GM12878 (cell line): Measurements from ENCODE around the gene CADM3. TPM values are rescaled to one million over a fixed set of nuclear protein-coding genes. Genes with fewer than 3 reads are reported as not detected.

Experiments
- ATAC-seq: fragments of 200-7000 bp; cut with Tn5 transposase; 3 replicates; pipeline ENCODE4 v1.9.1; 2020; ENCODE audit warnings: mild to moderate bottlenecking, moderate library complexity
- BruUV-seq: library from RNA; stranded (reverse); fragments of 400-500 nt; replicated peaks from 2 replicates; lab custom pipeline; 2021; lab: Mats Ljungman, UMichigan
- CTCF ChIA-PET: fragments of 300-600 bp; sonication (Branson Sonifier 250); formaldehyde crosslinking; extraction: SDS; loops from one replicate; lab custom pipeline; 2021; ENCODE audit warnings: inconsistent platforms; lab: Yijun Ruan, JAX
- POLR2A ChIA-PET: fragments of 350-600 bp; formaldehyde crosslinking; extraction: SDS; loops from one replicate; lab custom pipeline; 2021; ENCODE audit warnings: inconsistent platforms; lab: Charles Lee
- RAD21 ChIA-PET: fragments of 300-600 bp; sonication (Branson Sonifier 250); formaldehyde crosslinking; loops from one replicate; lab custom pipeline; 2023; ENCODE audit warnings: antibody characterized with exemption; ENCODE audit not compliant: unreplicated experiment; lab: Charles Lee
- SMC1A ChIA-PET: fragments of 300-600 bp; sonication (Branson Sonifier 250); formaldehyde crosslinking; loops from one replicate; lab custom pipeline; 2023; ENCODE audit not compliant: unreplicated experiment, uncharacterized antibody; lab: Charles Lee
- DNase-seq: peaks from one replicate; pipeline ENCODE4 v3.0.0-alpha.2; 2011; ENCODE audit warnings: low read depth, low spot score
- FAIRE-seq: peaks from 3 replicates; lab custom pipeline; 2011; peaks lifted over from hg19 to GRCh38; lab: Jason Lieb, UNC
- H2AFZ ChIP-seq: 2 replicates; pipeline ENCODE4 v1.6.0; 2011; ENCODE audit warnings: low read depth, low read length, control low read depth; ENCODE audit not compliant: control insufficient read depth
- H3K27ac ChIP-seq: 2 replicates; pipeline ENCODE4 v1.5.1; 2011; ENCODE audit warnings: control low read depth; ENCODE audit not compliant: control insufficient read depth, insufficient read depth
- H3K27me3 ChIP-seq, 2 experiments: replicated peaks in 1 of 2; 2 replicates each; pipeline versions ENCODE4 v1.6.0 to v1.6.1; 2011; ENCODE audit warnings: low read length in 1 of 2; ENCODE audit not compliant: control insufficient read depth in 2 of 2, insufficient read depth in 2 of 2
- H3K36me3 ChIP-seq, 2 experiments: 2 replicates each; pipeline ENCODE4 v1.5.1; 2011; ENCODE audit warnings: low read length in 1 of 2; ENCODE audit not compliant: control insufficient read depth in 2 of 2, insufficient read depth in 2 of 2
- H3K4me1 ChIP-seq: 2 replicates; pipeline ENCODE4 v1.6.1; 2011; ENCODE audit warnings: mild to moderate bottlenecking, low read length, moderate library complexity, mixed read lengths; ENCODE audit not compliant: control insufficient read depth, insufficient read depth
- H3K4me2 ChIP-seq: 2 replicates; pipeline ENCODE4 v1.6.0; 2011; ENCODE audit warnings: control low read depth; ENCODE audit not compliant: control insufficient read depth, insufficient read depth
- H3K4me3 ChIP-seq: fragments of 200-600 bp; sonication (generic); 2 replicates; pipeline ENCODE4 v1.5.1; 2016
- H3K79me2 ChIP-seq: 2 replicates; pipeline ENCODE4 v1.6.0; 2011; ENCODE audit warnings: low read length; ENCODE audit not compliant: control insufficient read depth, insufficient read depth
- H3K9ac ChIP-seq: 2 replicates; pipeline ENCODE4 v1.8.0; 2011; ENCODE audit warnings: low read length, control low read depth, mixed read lengths; ENCODE audit not compliant: control insufficient read depth, insufficient read depth
- H3K9me3 ChIP-seq: replicated peaks from 3 replicates; pipeline ENCODE4 v1.5.1; 2011; ENCODE audit warnings: mild to moderate bottlenecking, low read length; ENCODE audit not compliant: control insufficient read depth, insufficient read depth
- H4K20me1 ChIP-seq: 2 replicates; pipeline ENCODE4 v1.6.0; 2011; ENCODE audit not compliant: control insufficient read depth, insufficient read depth
- ASH2L ChIP-seq: fragments of 300-600, 200-600 bp; sonication (generic); IDR thresholded peaks from 2 replicates; pipeline ENCODE4 v1.6.1; 2017; ENCODE audit warnings: low read depth, mild to moderate bottlenecking, borderline replicate concordance
- CBX5 ChIP-seq: sonication (generic); IDR thresholded peaks from 2 replicates; pipeline ENCODE4 v1.6.1; 2016; ENCODE audit warnings: low read depth, moderate library complexity, mild to moderate bottlenecking, inconsistent platforms
- CHD4 ChIP-seq: fragments of 200-600 bp; sonication (generic); IDR thresholded peaks from 2 replicates; pipeline ENCODE4 v1.6.1; 2016; ENCODE audit warnings: mild to moderate bottlenecking
- EP300 ChIP-seq, 2 experiments: fragments of 150-350 bp in 1 of 2; IDR thresholded peaks; 2 replicates each; pipeline ENCODE4 v1.6.1; 2011 to 2012; ENCODE audit warnings: low read depth in 2 of 2, low read length in 2 of 2, borderline replicate concordance in 1 of 2, improper control_type of control experiment in 1 of 2, inconsistent platforms in 1 of 2; ENCODE audit not compliant: control insufficient read depth in 1 of 2
- ESRRA ChIP-seq: IDR thresholded peaks from 2 replicates; pipeline ENCODE4 v1.6.1; 2012; ENCODE audit warnings: mild to moderate bottlenecking, low read length, improper control_type of control experiment
- IRF5 ChIP-seq: fragments of 450-650 bp; IDR thresholded peaks from 2 replicates; pipeline ENCODE4 v1.6.1; 2017; ENCODE audit warnings: borderline replicate concordance
- NFIC ChIP-seq: IDR thresholded peaks from 2 replicates; pipeline ENCODE4 v1.6.1; 2012; ENCODE audit warnings: low read depth, mild to moderate bottlenecking, inconsistent platforms, low read length, moderate library complexity
- PML ChIP-seq: IDR thresholded peaks from 2 replicates; pipeline ENCODE4 v1.6.1; 2012; ENCODE audit warnings: low read length, inconsistent platforms
- POU2F2 ChIP-seq: IDR thresholded peaks from 3 replicates; pipeline ENCODE4 v1.6.1; 2011; ENCODE audit warnings: low read depth, mild to moderate bottlenecking, low read length, borderline replicate concordance
- STAT1 ChIP-seq: fragments of 450-650 bp; conservative IDR thresholded peaks from 2 replicates; pipeline ENCODE4 v1.6.1; 2014; ENCODE audit warnings: antibody characterized with exemption, mild to moderate bottlenecking
- TCF3 ChIP-seq: IDR thresholded peaks from 2 replicates; pipeline ENCODE4 v1.6.1; 2012; ENCODE audit warnings: low read depth, mild to moderate bottlenecking, low read length, borderline replicate concordance; ENCODE audit not compliant: insufficient read depth
- USF1 ChIP-seq: IDR thresholded peaks from 2 replicates; pipeline ENCODE4 v1.6.1; 2011; ENCODE audit warnings: borderline replicate concordance, low read depth, mild to moderate bottlenecking, moderate library complexity, mixed read lengths, low read length; ENCODE audit not compliant: insufficient read depth; ENCODE audit errors: extremely low read length
- ZBED1 ChIP-seq: IDR thresholded peaks from 2 replicates; pipeline ENCODE4 v1.6.1; 2016; ENCODE audit warnings: borderline replicate concordance
- ZNF687 ChIP-seq: fragments of 450-650 bp; IDR thresholded peaks from 2 replicates; pipeline ENCODE4 v1.6.1; 2017; ENCODE audit warnings: mild to moderate bottlenecking, moderate library complexity
- WGBS: methylation state at CpG from one replicate; pipeline ENCODE4 v1.1.6; 2016; ENCODE audit warnings: low lambda C conversion rate; ENCODE audit not compliant: insufficient replicate concordance, insufficient coverage; ENCODE audit errors: missing lambda C conversion rate; 5-methylcytosine and 5-hydroxymethylcytosine counted together
- in situ Hi-C: fragments of 300-500 bp; cut with MboI; formaldehyde crosslinking; loops from 9 replicates; pipeline ENCODE4 v1.14.3; 2018; ENCODE audit warnings: mixed read lengths
- intact Hi-C: fragments of 100-400 bp; cut with micrococcal nuclease; formaldehyde crosslinking; loops from one replicate; pipeline ENCODE4 v1.14.2; 2022; ENCODE audit not compliant: unreplicated experiment
- polyA plus RNA-seq, 11 experiments: library from polyadenylated mRNA; depleted of rRNA in 4 of 11; unstranded in 6 of 11; stranded (reverse) in 5 of 11; fragments of >200 nt; fragmentation: Nextera tagmentation in 4 of 11; fragmentation: Illumina TruSeq in 1 of 11; extraction: Ambion mirVana in 4 of 11; extraction: Trizol in 1 of 11; gene quantifications; 1 replicate in 1 of 11; 2 replicates in 10 of 11; pipeline versions ENCODE4 v1.2.1 to v1.2.3, GENCODE V29; 2011 to 2016; ENCODE audit warnings: inconsistent platforms in 2 of 11, missing spikeins in 2 of 11, low read depth in 1 of 11
- total RNA-seq, 4 experiments: library from RNA; depleted of rRNA in 3 of 4; stranded (reverse); fragments of >200 nt in 3 of 4; fragmentation: Illumina TruSeq in 1 of 4; extraction: Trizol in 1 of 4; gene quantifications; 2 replicates each; pipeline versions ENCODE4 v1.2.1 to v1.2.3, GENCODE V29; 2013 to 2021

CADM3 gene
- total and polyA plus RNA-seq, 10 of the 15 experiments (the other 5 are each of a cell fraction or from before 2014, with no cell fraction given), result 0.04 to 0.37 TPM; not detected in 8

GRCh38 chr1:159209061-159209460 lies 37.6 kb downstream of the CADM3 start:
- H3K27me3 ChIP-seq, result 0 out of 4 replicates have a peak, but pooled peaks cover 0 to 2% of the 10 kb centered on the region in 2 experiments
- H3K9me3 ChIP-seq, result no peaks in the 10 kb centered on the region
- no peaks in the 10 kb centered on the region for H4K20me1 ChIP-seq
- H3K4me2 ChIP-seq, result no peak overlapping the region
- WGBS, result 58% methylated on average over 7 of the region's 7 CpGs
- RAD21 ChIA-PET, result interaction anchor here (0.6 to 1.3 kb wide), 3 partner anchors 11 to 923 kb away, joined by 3 to 4 read pairs (median 3); no protein-coding TSS in a partner anchor
- BruUV-seq, result no TSS peak
- intact Hi-C loops, result no loop called here
- no peak overlapping the region for H2AFZ ChIP-seq
- H3K36me3 ChIP-seq, result no peaks in the 10 kb centered on the region
- H3K27ac ChIP-seq, result no peak overlapping the region
- DNase-seq (no peak), FAIRE-seq (no peak), ATAC-seq (no peak)
- peaks cover 7% of the 10 kb centered on the region; the same call in 1 of the 2 replicates for H3K4me1 ChIP-seq
- POLR2A ChIA-PET, result no interaction called here
- no peak overlapping the region for H3K4me3 ChIP-seq
- in situ Hi-C loops, result no loop called here
- CTCF ChIA-PET, result interaction anchor here (0.7 to 11.1 kb wide), 4 partner anchors 13 to 1337 kb away, joined by 3 to 236 read pairs (median 60); no protein-coding TSS in a partner anchor
- no peaks in the 10 kb centered on the region for H3K79me2 ChIP-seq
- SMC1A ChIA-PET, result interaction anchor here (0.8 to 4.2 kb wide), 3 partner anchors 14 to 76 kb away, joined by 3 to 37 read pairs (median 3); no protein-coding TSS in a partner anchor
- no peak for TF ChIP-seq EP300 (IDR thresholded peaks at IDR 0.05; ENCODE audit: borderline replicate concordance in 1 of 2, control insufficient read depth in 1 of 2, low read depth in 2 of 2, low read length in 2 of 2)
- no peak for TF ChIP-seq POU2F2
- no peak for TF ChIP-seq CBX5
- no peak for TF ChIP-seq ESRRA
- TF ChIP-seq STAT1, result no peak
- no peak for TF ChIP-seq CHD4
- no peak for TF ChIP-seq ASH2L
- TF ChIP-seq PML, result no peak
- no peak for TF ChIP-seq ZBED1
- TF ChIP-seq TCF3, result no peak
- no peak for TF ChIP-seq ZNF687
- TF ChIP-seq NFIC, result no peak
- TF ChIP-seq IRF5, result no peak
- no peak for TF ChIP-seq USF1
- H3K9ac ChIP-seq, result no peak overlapping the region
